Ammon's horn (tissue), 1 donor: ENCODE data around the gene CYB5A.
"Not testable (repeated sequence)": the region's sequence is repeated elsewhere in the genome, so short reads cannot be mapped to it uniquely, and the experiment has no call there.

ENCODE experiments used
- DNase-seq: peaks from one replicate; pipeline ENCODE4 v3.0.0-alpha.2; 2016; ENCODE audit warnings: low spot score

CYB5A gene

GRCh38 chr18:74291771-74292540 lies at the start of gene CYB5A:
Gene CYB5A, minus strand, starts transcription at chr18:74291963. Its CDS starts 88 bp downstream, at chr18:74291875.
- DNase-seq: peak; percentile 99

GRCh38 chr18:74337912-74338309 lies 46.1 kb upstream of the CYB5A start:
- DNase-seq: no peak

GRCh38 chr18:74337155-74337911 lies 45.6 kb upstream of the CYB5A start:
- no peak for DNase-seq

GRCh38 chr18:74336656-74337055 lies 44.9 kb upstream of the CYB5A start:
- DNase-seq: no peak

GRCh38 chr18:74334242-74334893 lies 42.6 kb upstream of the CYB5A start:
- DNase-seq: no peak

GRCh38 chr18:74333091-74333490 lies 41.3 kb upstream of the CYB5A start:
- no peak for DNase-seq

- peak; percentile 20 for DNase-seq
Observed at GRCh38 chr18:74331404-74331803, 39.6 kb upstream of the CYB5A start.

- no peak for DNase-seq
Observed at GRCh38 chr18:74329688-74330205, 38.0 kb upstream of the CYB5A start.

- DNase-seq: no peak
Observed at GRCh38 chr18:74328206-74328605, 36.4 kb upstream of the CYB5A start.

- not testable (repeated sequence) for DNase-seq
Observed at GRCh38 chr18:74326791-74327190, 35.0 kb upstream of the CYB5A start.

- no peak for DNase-seq
Observed at GRCh38 chr18:74326231-74326630, 34.5 kb upstream of the CYB5A start.

- DNase-seq: no peak
Observed at GRCh38 chr18:74316257-74317170, 24.8 kb upstream of the CYB5A start.

- no peak for DNase-seq
Observed at GRCh38 chr18:74315464-74316256, 23.9 kb upstream of the CYB5A start, which contains the start of gene C18orf63. Gene C18orf63, plus strand, starts transcription at chr18:74315839. Its CDS starts 2,027 bp downstream, at chr18:74317866.

- no peak for DNase-seq
Observed at GRCh38 chr18:74314759-74315463, 23.1 kb upstream of the CYB5A start.

- DNase-seq: no peak
Observed at GRCh38 chr18:74311000-74311399, 19.2 kb upstream of the CYB5A start.

- DNase-seq: no peak
Observed at GRCh38 chr18:74310411-74310810, 18.6 kb upstream of the CYB5A start.

GRCh38 chr18:74303936-74304335 lies 12.2 kb upstream of the CYB5A start:
- DNase-seq: no peak

- DNase-seq: no peak
Observed at GRCh38 chr18:74303306-74303705, 11.5 kb upstream of the CYB5A start.

GRCh38 chr18:74299746-74300145 lies 8.0 kb upstream of the CYB5A start:
- no peak for DNase-seq

GRCh38 chr18:74299162-74299561 lies 7.4 kb upstream of the CYB5A start:
- no peak for DNase-seq
